DMS114 treated with DMSO at 0.1 percent for 48 hours (cell line): ENCODE data around the gene AKAP11.
A peak's percentile ranks its signal among the peaks of the same experiment; 100 is the strongest.

Source experiments
- DNase-seq: peaks from one replicate; lab custom pipeline; 2025; ENCODE audit not compliant: unreplicated experiment; lab: John Stamatoyannopoulos, UW

The AKAP11 gene

DNA sequence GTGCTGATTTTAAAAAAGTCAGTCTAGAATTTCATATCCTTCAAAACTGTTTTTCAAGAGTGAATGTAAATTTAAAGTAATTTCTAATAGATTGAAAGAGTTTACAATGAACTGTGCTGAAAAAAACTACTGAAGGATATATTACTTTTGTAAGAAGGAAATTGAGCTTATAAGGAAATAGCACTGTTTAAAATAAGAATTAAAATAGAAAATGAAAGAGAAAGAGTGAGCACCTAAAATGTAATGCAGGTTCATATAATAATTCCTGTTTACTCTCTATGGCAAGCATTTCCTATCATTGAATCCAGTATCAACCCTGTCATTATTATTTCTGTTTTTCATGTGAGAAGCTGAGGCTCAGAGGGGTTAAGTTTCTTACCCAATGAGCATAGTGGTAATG is 57.3 kb downstream of the AKAP11 start:
- no peak for DNase-seq

DNA sequence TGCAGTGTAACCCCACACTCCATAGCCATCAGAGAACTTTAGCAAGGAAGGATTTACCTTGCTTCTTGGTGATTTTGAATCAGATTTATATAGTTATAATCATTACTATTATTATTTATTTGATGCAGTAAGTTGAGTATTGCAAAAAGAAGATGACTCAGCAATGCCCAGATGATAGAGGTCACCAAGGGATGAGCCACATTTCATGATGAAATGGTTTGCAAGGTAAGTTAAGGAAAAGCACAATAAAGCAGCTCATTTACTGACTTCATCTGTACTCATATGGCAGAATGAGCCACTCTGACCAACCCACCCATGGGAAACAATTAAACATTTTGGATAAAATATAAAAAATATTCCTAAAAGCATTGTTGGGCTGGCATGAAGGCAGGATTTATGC is 59.1 kb downstream of the AKAP11 start:
- no peak for DNase-seq

DNA sequence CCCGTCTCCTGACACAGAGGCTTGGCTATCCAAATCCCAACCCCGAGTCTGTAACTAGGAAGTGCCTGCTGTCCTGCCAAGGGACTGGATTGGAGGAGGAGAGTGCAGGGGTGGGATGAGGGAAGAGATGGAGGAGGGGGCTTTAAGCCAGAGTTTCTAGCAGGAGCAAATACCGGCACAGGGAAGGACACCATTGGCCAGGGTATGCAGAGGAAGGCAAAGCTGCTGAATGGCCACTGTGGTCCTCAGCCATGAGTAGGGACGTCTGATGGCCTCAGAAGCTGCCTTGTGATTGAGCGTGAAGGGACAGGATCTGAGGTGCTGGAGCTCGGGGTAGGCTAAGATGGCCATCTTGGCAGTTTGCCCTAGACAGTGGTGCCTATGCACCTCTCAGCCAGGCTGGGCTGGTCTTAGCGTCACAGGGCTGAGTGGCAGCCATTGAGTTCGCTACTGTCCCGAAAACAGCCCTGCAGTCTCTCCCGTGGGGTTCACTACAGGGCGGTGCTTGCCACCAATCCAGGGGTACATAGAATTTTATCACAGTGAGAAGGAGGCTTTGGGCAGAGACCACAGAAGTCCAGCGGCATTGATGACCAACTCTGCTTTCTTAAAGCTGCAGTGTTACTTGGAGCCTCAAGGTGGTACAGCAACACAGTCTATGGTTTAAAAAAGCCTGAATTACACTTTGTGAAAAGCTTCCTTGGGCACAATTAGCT is 61.8 kb downstream of the AKAP11 start:
- peak; percentile 45 for DNase-seq

DNA sequence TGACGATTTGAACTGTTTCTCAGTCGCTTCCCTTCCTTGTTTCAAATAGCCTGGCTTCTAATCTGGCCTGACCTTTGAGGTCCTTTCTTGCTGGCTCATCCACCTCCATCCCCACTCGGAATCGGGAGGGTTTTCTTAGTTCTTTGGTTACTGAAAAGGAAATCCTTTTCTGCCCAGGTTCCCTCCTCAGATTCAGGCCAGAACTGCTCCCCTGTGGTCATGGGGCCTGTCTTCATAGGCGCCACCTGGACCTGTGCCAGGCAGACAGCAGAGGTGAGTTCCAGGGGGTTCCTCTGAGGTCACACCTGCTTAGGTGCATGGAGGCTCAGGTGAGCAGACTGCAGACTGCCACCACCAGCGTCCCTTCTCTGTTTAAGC is 62.4 kb downstream of the AKAP11 start:
- no peak for DNase-seq

DNA sequence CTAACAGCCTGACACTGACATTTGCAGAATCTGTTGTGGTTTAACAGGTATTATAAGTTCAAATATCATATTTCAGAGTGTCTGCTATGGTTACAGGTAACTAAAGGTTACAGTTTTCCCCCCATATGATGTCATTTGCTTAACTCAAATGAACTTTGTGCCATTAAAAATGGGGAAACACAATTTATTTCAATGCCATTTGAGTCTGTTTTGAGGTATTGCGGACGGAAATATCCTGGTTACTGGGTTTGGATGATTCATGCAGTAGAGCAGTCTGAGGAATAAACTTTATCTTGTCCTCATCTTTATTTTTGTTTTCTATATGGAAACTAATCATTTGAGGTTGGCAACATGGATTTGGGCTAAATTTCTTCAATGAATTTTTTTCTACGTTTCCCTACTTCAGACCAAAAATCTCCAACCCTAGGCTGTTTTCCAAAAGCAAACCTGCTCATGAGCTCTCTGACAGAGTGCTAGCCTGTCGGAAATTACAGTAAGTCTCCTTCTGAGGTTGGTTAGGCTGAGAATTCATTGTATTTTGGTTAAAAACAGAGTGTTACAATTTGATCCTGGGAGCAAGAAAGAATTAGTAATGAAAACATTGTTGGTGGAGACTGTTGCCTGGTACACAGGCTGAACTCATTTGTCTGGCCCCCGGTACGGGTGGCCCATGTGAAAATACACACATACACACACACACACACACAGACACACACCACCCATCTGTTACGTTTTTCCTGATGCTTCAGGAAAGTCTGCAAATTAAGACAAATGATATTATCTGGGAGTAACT is 66.1 kb downstream of the AKAP11 start:
- DNase-seq: no peak

DNA sequence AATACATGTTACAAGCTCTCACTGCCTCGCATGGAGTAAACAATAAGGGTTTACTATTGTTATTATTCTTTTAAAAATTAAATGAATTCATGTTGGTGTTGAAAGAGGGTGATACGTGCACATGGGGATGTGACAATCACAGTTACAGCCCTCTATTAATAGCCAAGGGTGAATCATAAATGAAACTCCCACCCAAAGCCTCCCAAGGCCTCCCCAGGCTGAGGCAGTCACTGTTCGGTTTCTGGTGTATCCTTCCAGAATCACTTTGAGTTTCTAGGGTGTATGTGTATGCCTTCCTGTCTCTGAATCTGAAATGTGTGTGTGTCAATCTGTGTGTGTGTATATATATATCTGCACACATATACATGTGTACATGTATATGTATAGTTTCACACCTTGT is 73.4 kb downstream of the AKAP11 start:
- DNase-seq: no peak

DNA sequence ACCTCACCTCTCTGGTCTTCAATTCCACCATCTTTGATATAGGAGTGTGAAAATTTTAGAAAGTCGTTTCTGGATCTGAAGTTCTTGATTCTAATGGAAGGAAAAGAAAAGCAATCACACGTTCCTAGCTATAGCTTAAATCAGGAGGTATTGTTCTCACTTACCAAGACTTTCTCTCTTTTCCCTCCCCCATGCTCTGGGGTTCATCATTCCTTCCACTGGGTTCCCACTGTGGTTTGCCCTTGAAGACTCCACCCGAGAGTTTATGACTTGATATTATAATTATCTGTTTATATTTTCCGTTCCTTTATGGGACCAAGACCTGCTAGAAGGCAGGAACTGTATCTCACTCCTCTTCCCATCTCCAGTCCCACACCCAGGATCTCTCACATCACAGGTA is 76.6 kb downstream of the AKAP11 start:
- no peak for DNase-seq

DNA sequence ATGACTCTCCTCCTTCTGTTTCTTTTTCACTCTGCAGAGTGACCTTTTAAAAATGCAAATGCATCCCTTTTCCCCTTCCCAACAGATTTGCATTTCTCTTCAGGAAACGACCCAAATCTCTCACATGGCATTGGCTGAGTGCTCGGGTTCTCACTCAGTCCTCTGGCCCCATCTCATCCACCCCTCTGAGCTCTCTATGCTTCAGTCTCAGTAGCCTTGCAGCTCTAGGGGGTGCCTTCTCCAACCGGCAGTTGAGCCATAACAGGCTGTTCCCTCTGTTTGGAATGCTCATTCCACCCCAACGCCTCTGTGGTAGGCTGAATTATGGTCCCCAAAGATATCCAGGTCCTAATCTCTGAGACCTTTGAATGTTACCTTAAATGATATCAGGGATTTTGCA is 78.2 kb downstream of the AKAP11 start:
- DNase-seq: no peak

DNA sequence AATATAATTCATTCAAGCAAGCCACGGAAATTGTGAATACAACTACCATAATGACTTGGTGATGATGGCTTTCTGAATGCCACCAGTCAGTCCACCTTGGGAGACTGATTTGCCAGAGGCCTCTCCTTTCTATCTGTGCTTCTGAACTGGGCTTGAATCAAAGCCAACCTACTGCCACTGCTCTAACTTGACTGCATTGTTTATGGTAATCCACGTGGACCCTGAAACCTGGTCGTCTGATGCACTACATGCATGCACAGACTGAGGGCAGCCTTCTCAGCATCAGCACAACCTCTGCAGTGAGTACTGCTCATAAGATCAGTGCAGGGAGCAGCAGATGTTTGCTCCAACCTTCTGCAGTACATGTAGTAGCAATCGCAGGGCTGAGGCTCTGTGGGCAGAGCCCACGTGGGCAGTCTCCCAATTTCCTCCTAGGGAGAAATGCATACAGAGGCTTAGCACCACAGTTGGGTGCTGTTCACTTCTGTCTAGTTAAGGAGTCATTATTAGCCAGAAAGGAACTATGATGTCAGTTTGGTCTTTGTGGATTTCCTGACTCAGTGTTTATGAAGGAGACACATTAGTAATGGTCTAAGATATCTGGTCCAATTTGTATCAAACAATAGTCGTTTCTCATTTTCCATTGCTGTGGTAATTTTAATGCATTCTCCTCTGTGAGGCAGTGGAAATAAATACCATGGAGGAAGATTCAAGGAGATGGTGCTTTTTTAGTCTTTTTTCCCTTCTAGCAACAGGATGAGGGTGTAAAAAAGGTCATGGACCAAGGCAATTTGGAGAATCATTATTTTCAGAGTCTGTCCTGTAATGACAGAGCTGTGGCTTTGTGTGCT is 82.5 kb downstream of the AKAP11 start:
- DNase-seq: no peak

DNA sequence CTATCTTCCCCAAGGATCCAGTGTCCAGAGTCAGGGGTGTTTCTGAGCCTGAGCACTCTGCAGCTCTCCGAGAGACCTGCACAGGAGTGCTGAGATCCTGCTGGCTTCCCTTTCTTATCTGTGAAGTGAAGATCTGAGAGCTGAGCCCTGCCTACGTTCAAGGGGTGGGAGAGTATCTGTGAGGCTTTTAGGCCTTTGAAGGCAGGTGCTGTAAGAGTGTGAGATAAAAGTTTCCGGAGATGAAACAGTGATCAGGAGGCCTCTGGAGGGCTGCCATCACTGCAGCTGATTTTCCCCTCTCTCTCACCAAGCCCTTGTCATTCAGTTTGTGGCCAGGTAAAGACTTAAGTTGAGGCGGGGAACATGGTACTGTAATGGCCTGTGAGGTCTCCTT is 83.1 kb downstream of the AKAP11 start:
- no peak for DNase-seq

DNA sequence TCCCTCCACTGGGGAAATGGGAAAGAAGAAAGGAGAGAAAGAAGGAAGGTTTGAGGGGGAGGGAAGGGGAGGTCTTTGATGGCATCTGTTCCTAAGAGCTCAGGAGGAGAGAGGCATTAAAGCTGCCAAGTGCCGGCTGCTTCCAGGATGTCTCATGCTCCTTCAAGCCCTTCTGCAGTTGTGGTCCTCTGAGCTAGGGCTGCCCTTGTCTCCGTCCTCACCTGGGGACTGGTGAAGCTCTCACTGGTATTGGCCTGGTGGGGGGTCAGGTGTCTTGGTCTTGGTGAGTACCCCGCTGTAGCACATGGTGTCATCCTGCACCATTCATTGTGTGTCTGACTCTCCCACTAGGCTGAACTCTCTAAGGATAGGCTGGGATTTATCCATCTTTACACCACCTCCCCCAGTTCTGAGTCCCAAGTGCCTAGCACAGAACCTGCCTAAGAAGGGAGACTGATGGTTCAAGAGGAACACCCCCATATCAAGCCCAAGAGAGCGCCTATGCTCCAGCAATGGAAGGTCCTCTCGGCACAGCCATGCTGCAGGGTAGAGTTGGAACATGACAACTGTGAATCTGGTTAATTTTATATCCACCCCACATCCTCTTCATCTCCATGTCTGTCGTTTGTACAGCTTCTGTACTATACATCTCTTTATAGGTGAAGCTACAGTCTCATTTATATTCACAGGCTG is 83.7 kb downstream of the AKAP11 start:
- no peak for DNase-seq

DNA sequence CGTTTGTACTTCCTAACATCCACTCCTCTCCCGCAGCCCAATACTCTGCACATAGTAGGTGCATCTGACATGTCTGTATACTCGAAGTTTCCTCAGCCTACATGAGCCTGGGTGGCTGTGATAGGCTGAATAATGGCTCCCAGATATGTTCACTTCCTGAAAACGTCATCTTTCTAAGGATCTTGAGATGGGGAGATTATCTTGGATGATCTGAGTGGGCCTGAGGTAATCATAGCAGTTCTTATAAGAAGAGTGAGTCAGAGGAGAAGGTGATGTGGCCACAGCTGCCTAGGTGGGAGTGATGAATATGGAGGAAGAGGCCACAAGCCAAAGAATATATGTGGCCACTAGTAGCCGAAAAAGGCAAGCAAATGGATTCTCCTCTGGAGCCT is 84.2 kb downstream of the AKAP11 start:
- DNase-seq: no peak

DNA sequence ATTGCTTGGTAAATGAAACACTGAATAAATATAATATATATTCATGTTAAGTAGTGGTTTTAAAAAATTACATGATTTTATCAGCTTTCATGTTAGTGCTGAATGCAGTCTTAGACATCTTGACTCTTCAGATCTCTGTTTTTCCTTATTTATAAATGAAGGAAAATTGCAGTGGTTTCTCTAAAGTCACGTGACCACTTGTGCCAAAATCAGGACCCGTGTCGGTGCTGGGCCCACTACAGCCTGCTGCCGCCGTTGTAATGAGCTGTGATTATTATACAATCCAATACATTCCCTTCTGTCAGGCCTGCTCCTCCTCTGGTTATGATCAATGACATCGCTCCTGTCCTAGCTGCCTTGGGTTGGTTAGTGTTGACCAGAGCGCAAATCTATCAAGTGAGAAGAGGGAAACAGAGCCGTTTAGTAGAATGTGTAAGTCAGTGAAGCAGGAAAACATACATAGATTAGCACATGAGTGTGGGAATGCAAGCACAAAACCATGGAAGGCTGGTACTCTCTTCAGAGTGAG is 88.2 kb downstream of the AKAP11 start:
- DNase-seq: no peak

DNA sequence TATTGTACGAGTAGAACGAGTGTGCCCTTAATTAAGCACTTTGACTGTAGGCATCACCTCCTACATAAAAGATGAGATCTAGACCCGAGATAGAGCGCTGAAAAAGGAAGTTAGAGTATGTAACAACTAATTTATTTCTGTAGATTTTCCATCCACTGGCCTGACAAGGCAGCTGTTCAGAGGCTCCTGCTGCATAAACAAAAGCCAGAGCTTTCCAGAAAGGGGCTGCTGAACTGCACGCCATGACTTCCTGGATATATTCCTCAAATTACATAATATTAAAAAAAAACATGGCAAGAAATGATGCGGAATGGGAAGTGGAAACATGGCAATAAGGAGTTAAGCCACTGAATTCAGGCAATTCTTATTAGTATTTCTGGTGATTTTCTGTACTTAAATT is 89.7 kb downstream of the AKAP11 start:
- no peak for DNase-seq

DNA sequence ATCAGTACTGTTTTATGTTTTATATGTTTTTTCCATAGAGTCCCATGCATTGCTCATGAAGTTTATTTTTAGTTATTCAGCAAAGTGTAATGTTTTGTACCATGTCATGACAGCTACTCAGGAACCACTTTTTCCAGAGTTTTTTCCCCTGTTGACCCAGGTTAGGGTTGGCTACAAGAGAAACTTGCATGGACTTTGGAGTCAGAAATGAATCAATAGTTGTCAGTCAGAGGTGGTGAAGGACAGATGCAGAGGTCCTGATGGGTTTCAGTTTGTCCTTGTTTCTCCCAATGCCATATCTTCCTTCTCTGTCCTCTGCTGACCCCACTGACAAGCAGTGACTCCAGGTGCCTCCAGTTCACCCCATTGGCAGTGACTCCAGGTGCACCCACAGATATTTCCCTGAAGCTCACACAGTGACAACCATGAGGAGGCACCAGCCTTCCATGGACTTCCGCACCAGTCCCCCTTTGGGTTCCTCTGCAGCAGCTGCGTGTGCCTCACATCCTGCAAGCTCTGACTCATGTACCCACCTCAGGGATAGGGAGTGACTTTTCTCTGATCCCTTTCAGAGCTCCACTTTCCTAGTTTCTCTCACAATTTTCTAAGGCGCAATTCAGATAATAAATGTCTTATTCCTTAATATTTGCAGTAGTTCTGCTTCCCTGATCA is 92.1 kb downstream of the AKAP11 start:
- DNase-seq: no peak

DNA sequence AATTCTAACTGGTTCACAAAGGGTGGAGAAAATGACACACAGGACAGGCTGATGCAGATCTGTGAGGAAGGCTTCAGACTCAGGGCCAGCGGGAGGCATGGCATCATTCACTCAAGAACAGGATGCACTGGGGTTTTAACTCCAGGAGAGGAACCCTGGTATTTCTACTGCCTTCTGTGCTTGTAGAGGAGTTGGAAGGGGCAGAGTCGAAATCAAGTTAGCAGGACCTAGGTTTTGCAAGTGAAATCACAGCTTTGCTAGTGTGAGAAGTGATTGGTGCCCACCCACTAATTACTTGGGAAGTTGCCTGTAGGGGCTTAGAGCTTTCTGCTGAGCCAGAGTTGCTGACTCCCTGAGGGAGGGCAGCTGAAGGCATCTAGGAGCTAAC is 92.7 kb downstream of the AKAP11 start:
- DNase-seq: no peak

DNA sequence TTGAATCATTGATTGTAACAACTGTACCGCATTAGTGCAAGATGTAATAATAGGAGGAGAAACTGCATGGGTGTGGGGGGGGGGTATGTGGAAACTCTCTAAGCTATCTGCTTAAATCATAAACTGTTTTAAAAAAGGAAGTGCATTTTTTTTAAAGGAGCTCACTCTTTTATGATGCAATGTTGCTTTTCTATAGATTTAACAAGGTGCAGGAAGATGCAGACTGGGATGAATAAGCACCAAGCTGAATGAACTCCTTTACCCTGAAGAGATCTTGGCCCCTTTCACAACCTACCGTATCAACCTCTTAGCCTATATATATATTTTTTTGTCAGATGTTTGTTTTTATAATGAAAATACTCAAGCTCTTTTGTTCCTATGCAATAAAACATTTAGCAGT is 95.9 kb downstream of the AKAP11 start:
- no peak for DNase-seq

DNA sequence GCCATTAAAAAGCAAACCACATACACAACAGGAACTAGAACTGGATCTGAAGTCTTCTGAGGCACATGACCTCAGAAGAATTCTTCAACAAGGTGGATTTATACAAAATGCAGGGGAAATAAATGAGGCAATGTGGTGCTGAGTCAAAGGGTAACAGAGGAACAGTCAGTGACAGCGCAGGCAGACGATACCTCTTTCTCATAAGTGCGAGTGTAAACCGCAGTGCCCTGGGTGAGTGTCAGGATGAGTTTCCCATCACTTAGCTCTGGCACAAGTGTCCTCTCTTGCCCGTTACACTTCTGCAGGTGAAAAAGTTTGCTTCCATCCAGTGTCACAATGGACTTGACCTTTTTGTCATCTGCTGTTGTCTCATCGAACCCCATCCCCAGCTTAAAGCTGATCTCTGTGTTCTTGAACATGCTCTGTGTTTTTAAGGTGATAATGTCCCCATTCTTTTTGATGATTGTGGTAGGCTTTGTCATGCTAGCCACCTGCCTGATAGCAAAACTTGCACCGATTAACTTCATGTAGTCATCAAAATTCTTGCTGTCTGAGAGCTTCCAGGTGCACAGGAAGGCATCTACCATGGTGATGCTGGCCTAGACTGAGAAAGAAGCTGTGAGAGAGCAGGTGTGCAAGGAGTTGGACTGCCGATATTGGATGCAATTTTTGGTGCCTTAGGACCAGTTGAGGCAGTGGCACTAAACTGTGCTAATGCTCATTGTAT is 97.3 kb downstream of the AKAP11 start:
- DNase-seq: no peak

DNA sequence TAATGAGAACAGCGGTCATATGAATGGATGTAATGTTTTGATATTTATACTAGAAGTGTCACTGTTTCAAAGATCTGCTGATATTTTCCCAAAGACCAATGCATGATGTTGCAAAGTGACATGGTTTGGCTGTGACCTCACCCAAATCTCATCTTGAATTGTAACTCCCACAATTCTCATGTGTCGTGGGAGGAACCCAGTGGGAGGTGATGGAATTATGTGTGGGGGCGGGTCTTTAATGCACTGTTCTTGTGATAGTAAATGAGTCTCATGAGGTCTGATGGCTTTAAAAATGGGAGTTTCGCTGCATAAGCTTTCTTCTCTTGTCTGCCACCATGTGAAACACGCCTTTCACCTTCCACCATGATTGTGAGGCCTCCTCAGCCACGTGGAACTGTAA is 98.3 kb downstream of the AKAP11 start:
- no peak for DNase-seq
